Effector memory CD4-positive, alpha-beta T cell (primary cell): ENCODE results near the gene SPRN.
"Not testable (repeated sequence)": the region's sequence is repeated elsewhere in the genome, so short reads cannot be mapped to it uniquely, and the experiment has no call there.

Experiments used
- DNase-seq, 3 donors: peaks; one replicate each; pipeline ENCODE4 v3.0.0-alpha.2; 2020
- H3K27ac ChIP-seq: 2 replicates; pipeline ENCODE4 v1.7.0; 2013; ENCODE audit warnings: mild to moderate bottlenecking, low read length, moderate library complexity; ENCODE audit not compliant: insufficient read depth, poor library complexity, severe bottlenecking
- H3K27me3 ChIP-seq: replicated peaks from 2 replicates; pipeline ENCODE4 v1.7.0; 2013; ENCODE audit warnings: mild to moderate bottlenecking, low read length; ENCODE audit not compliant: insufficient read depth, control insufficient read depth, poor library complexity, severe bottlenecking
- H3K36me3 ChIP-seq: 2 replicates; pipeline ENCODE4 v1.7.0; 2013; ENCODE audit warnings: mild to moderate bottlenecking, low read length, moderate library complexity; ENCODE audit not compliant: control insufficient read depth, insufficient read depth
- H3K4me1 ChIP-seq: 2 replicates; pipeline ENCODE4 v1.7.0; 2013; ENCODE audit warnings: low read length, mild to moderate bottlenecking; ENCODE audit not compliant: control insufficient read depth, insufficient read depth, poor library complexity, severe bottlenecking
- H3K4me3 ChIP-seq: 2 replicates; pipeline ENCODE4 v1.7.0; 2013; ENCODE audit warnings: low read length, low read depth, mild to moderate bottlenecking; ENCODE audit not compliant: insufficient read depth, poor library complexity, severe bottlenecking
- H3K9me3 ChIP-seq: 2 replicates; pipeline ENCODE4 v1.7.0; 2013; ENCODE audit warnings: mild to moderate bottlenecking, low read length, moderate library complexity; ENCODE audit not compliant: control insufficient read depth
- total RNA-seq, 3 donors: gene quantifications; one replicate each; lab custom pipeline; 2026; lab: John Stamatoyannopoulos, UW

Gene SPRN, protein sequence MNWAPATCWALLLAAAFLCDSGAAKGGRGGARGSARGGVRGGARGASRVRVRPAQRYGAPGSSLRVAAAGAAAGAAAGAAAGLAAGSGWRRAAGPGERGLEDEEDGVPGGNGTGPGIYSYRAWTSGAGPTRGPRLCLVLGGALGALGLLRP
- total RNA-seq = 0 reads per million in 3 donors

DNA sequence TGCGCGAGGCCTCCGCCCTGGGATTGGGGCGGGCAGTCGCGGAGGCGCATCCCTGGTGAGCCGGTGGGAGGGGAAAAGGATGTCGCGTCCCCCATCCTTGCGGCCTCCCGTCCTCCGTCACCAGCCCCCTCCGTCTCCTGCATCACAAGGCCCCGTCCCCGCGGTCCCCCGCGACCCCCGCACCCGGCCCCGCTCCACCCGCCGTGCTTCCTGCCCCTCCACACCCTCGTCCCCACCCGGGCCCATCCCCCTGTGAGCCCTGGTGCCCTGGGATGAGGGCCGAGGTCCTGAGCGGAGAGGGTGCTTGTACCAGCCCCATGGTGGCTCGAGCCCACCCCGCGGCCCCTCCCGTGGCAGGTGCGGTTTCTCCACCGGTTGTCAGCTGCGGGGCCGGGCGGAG is at the start of gene SPRN:
Gene SPRN (minus strand): TSS at position 25 of the 400 bp plus-strand sequence. CDS start 944 bp downstream, outside the sequence.
- not testable (repeated sequence) for H3K4me3 ChIP-seq, H3K9me3 ChIP-seq, H3K27ac ChIP-seq, H3K36me3 ChIP-seq, H3K4me1 ChIP-seq, DNase-seq
- peaks cover 11% of the 10 kb centered on the region for H3K27me3 ChIP-seq

DNA sequence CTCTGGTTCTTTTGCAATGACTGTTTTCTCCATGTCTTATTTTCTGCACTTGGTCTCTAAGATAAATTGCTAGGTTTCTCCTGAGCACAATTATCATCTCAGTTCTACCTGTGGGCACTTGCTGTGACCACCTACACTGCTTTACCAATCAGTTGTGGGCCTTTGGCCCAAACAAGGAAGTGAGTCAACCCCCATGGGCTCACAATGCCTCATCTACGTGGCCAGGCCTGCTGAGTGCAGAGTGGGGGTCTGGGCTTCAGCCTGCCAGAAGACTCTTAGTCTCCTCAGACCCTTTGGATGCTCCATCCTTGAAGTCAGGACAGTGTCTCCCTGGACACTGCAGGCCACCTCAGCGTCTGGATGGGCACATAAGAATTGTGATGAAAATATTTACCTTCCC is 49.6 kb upstream of the SPRN start:
- H3K27me3 ChIP-seq = no peaks in the 10 kb centered on the region
- no peaks in the 10 kb centered on the region for H3K9me3 ChIP-seq
- H3K27ac ChIP-seq = peak overlapping the region; percentile 21
- no peaks in the 10 kb centered on the region for H3K36me3 ChIP-seq
- no peak overlapping the region for H3K4me3 ChIP-seq
- DNase-seq = no peak
- H3K4me1 ChIP-seq = peaks cover 35% of the 10 kb centered on the region

DNA sequence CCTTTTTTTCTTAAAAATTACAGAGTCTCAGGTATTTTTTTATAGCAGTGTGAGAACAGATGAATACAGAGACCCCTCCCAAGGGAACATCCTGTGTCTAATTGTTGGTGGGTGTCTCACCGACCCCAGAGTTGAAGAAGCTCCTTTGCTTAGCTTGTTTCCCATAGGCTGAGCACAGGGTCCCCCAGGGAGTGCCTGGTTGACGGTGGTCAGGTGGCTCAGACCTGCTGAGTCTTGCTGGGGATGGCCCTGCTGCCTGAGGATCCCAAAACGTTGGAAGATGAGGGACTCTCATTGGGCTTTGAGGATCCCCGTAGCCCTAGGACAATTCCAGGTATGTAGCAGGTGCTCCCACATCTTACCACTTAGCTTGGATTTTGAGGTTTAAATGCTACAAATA is 48.8 kb upstream of the SPRN start:
- no peaks in the 10 kb centered on the region for H3K36me3 ChIP-seq
- peaks cover 35% of the 10 kb centered on the region for H3K4me1 ChIP-seq
- DNase-seq = no peak
- H3K4me3 ChIP-seq = no peak overlapping the region
- H3K27ac ChIP-seq = peak overlapping the region; percentile 8
- no peaks in the 10 kb centered on the region for H3K27me3 ChIP-seq
- H3K9me3 ChIP-seq = no peaks in the 10 kb centered on the region

DNA sequence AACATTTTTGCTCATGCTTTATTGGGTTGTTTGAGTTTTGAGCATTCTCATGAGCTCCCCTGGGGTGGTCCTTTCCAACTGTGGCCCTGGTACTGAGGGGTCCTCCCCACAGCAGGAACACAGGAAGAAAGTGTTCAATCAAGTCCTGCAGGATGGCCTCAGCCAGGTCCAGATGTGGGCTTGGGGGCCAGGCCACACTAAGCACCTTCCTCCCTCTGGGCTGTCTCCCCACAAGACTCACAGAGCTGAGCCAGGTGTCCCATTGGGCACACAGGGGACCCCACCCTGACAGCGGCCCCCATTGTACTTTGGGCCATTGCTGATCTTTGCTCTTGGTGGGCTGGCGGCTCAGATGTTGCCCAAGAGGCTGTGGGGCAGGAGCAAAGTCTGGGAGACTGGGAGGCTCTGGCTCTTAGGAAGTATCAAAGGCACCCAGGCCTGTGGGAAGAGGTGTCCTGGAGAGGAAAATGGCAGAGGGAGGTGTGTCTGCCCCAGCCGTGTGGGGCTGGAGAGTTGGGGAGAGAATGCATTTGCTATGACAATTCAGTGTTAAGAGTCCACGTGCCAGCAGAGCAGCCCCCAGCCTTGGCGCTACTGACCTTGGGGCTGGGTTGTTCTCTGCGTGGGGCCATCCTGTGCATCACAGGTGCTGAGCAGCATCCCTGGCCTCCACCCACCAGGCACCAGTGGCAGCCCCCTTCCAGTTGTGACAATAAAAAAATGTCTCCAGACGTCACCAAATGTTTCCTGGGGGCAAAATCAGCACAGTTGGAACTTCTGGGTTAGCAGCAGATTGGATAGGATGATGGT is 47.1 kb upstream of the SPRN start:
- Histone ChIP-seq H3K4me3 (no peak overlapping the region), H3K36me3 (no peaks in the 10 kb centered on the region), H3K9me3 (no peaks in the 10 kb centered on the region), H3K27me3 (no peaks in the 10 kb centered on the region), H3K4me1 (peaks cover 33% of the 10 kb centered on the region), H3K27ac (no peak overlapping the region)
- no peak for DNase-seq

DNA sequence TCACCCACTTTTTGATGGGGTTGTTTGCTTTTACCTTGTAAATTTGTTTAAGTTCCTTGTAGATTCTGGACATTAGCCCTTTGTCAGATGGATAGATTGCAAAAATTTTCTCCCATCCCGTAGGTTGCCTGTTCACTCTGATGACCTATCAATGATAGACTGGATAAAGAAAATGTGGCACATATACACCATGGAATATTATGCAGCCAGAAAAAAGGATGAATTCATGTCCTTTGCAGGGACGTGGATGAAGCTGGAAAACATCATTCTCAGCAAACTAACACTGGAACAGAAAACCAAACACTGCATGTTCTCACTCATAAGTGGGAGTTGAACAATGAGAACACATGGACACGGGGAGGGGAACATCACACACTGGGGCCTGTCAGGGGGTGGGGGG is 44.8 kb upstream of the SPRN start:
- not testable (repeated sequence) for H3K4me3 ChIP-seq, DNase-seq, H3K27ac ChIP-seq, H3K36me3 ChIP-seq, H3K9me3 ChIP-seq, H3K27me3 ChIP-seq
- peaks cover 12% of the 10 kb centered on the region for H3K4me1 ChIP-seq

DNA sequence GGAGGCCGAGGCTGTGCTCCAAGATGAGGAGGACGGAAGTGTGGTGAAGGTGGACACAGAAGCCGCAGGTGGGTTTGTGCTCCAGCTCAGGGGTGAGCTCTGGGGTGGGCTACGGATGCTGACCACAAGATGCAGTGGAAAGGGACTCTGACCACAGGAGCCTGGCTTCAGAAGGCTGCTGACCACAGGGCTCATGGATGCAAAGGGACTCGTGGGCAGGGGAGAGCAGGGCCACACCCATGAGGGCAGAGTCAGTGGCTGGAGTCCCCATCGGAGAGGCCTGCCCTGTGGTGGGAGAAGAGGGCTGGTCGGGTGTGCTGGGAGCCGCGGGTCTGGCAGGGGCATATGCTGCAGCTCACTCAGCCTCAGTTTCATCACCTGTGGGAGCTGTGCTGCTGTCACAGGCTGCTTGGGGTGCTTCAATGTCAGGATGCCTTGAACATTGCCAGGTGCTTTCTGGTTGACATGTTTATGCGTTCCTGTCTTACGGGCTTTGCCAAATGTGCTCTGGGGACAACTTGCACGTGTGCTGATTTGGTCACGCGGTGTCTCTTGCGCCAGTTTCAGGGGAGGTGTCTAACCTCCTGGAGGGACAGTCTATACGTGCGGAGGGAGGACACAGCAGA is 43.0 kb upstream of the SPRN start:
- H3K4me3 ChIP-seq = no peak overlapping the region
- peaks cover 2% of the 10 kb centered on the region for H3K4me1 ChIP-seq
- DNase-seq = no peak
- H3K9me3 ChIP-seq = no peaks in the 10 kb centered on the region
- H3K36me3 ChIP-seq = no peaks in the 10 kb centered on the region
- no peaks in the 10 kb centered on the region for H3K27me3 ChIP-seq
- no peak overlapping the region for H3K27ac ChIP-seq

DNA sequence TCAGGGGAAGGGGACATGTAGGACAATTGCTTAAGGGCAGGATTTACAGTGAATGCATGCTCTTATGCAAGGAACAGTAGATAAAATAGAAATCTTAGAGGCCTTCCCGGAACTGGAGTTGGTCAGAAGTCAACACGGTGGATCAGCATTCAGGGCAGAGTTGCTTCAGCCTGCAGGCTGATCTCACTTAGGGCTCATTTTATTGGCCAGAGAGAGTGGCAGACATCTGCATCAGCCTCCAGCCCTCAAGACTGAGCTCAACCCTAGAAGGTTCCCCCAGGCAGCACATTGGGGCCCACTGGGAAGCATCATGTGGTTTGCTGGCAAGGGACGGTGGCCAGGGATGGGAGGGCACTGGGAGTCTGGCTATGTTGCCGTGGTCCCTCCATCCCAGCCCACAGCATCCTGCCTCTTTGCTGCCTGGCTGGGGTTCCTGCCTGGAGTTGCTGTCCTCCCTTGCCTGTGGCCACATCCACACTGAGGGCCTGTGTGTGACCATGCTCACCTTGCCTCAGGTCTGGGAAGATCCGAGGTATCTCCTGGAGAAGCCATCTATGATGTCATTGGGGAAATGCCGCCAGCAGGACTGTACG is 42.4 kb upstream of the SPRN start:
- Histone ChIP-seq H3K9me3 (no peaks in the 10 kb centered on the region), H3K27me3 (no peaks in the 10 kb centered on the region), H3K4me1 (peaks cover 2% of the 10 kb centered on the region), H3K4me3 (no peak overlapping the region), H3K36me3 (no peaks in the 10 kb centered on the region), H3K27ac (no peak overlapping the region)
- no peak for DNase-seq

DNA sequence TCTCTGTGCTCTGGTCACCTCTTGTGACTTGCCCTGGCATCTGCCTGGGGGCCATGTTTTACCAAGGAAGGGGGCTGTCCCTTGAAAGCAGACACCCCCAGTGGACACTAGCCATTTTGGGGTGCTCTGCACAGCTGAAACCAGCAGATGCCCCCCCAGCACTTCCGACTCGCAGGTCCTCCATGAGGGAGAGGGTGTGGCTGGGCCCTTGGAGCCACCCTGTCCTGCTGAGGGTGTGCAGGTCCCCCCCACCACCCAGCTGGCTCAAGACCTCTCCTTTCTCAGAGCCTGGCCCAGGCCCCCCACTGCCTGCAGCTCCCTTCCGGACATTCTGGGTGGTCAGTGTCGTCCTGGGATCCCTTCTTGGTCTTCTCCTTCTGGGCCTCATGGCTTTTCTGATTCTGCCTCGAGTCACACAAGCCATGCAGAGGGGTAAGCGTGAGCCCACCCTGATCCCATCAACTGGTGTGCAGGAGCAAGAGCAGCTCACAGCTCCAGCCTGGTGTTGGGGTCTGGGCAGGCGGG is 41.6 kb upstream of the SPRN start:
- no peaks in the 10 kb centered on the region for H3K36me3 ChIP-seq
- H3K4me1 ChIP-seq = peaks cover 2% of the 10 kb centered on the region
- H3K9me3 ChIP-seq = no peaks in the 10 kb centered on the region
- no peaks in the 10 kb centered on the region for H3K27me3 ChIP-seq
- H3K27ac ChIP-seq = no peak overlapping the region
- no peak for DNase-seq
- no peak overlapping the region for H3K4me3 ChIP-seq

DNA sequence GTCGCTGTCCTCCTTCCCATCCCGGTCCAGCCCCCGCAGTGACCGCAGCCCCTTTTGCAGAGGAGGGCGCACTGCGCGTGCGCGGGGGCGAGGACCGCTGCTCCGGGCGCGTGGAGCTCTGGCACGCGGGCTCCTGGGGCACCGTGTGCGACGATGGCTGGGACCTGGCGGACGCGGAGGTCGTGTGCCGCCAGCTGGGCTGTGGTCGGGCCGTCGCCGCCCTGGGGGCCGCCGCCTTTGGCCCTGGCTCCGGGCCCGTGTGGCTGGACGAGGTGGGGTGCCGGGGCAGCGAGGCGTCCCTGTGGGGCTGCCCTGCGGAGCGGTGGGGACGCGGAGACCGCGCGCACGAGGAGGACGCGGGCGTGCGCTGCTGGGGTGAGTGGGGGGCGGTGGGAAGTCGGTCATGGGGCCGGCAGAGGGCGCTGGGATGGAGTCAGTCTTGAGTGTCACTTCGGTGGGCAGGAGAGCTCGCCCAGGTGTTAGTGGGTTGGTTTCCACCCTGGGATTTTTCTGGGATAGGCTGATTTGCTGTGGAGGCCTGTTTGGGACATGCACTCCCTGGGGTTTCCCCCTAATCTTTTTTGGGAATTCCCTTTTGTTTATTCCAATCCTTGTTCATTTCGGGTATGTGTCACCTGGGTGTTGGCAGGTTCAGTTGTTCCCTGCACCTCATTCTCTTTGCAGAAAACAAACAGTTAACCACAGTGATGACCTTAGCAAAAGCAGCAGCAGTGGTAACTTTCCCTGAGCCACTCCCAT is 40.9 kb upstream of the SPRN start:
- no peak overlapping the region for H3K27ac ChIP-seq
- DNase-seq = no peak
- peaks cover 2% of the 10 kb centered on the region for H3K4me1 ChIP-seq
- H3K4me3 ChIP-seq = no peak overlapping the region
- H3K27me3 ChIP-seq = no peaks in the 10 kb centered on the region
- H3K9me3 ChIP-seq = no peaks in the 10 kb centered on the region
- H3K36me3 ChIP-seq = no peaks in the 10 kb centered on the region
